ENCODE results near the gene CPED1.
A peak's percentile ranks its signal among the peaks of the same experiment; 100 is the strongest.

Gene CPED1

GRCh38 chr7:121138262-121138933, 149.9 kb downstream of the CPED1 start:
- ChIA-PET CTCF (no interaction called here), POLR2A (no interaction called here)
- H3K9me3 ChIP-seq (ENCODE audit: control insufficient read depth, insufficient read depth, low read depth, low read length), result no peaks in the 10 kb centered on the region
- no peaks in the 10 kb centered on the region for H3K4me1 ChIP-seq (ENCODE audit: control insufficient read depth, insufficient read depth, low read length)
- no peaks in the 10 kb centered on the region for H3K36me3 ChIP-seq (ENCODE audit: control insufficient read depth in 2 of 2, insufficient read depth in 1 of 2, low read length in 2 of 2)
- no peak overlapping the region for H3K4me3 ChIP-seq (ENCODE audit: low read depth, low read length)
- H3K27ac ChIP-seq (ENCODE audit: extremely low read depth, low read depth, low read length), result no peak overlapping the region
- TF ChIP-seq ZNF692 (tag by site-specific recombination; IDR thresholded peaks at IDR 0.05) (peak; percentile 52; the same call in 1 of the 2 replicates), ZNF518A (tag by site-specific recombination; conservative IDR thresholded peaks at IDR 0.05; ENCODE audit: low read depth) (peak; percentile 45), ZNF324 (tag by site-specific recombination; IDR thresholded peaks at IDR 0.05) (0 out of 2 replicates have a peak, but pooled peaks have one; percentile 42), ZNF558 (tag by site-specific recombination; IDR thresholded peaks at IDR 0.05) (no peak), ZNF571 (tag by site-specific recombination; IDR thresholded peaks at IDR 0.05) (no peak), ZBTB21 (tag by site-specific recombination; IDR thresholded peaks at IDR 0.05) (peak; percentile 30; the same call in 1 of the 2 replicates), PRDM4 (tag by site-specific recombination; IDR thresholded peaks at IDR 0.05) (peak; percentile 54; the same call in 1 of the 2 replicates), ZNF513 (tag by site-specific recombination; IDR thresholded peaks at IDR 0.05) (no peak), ZNF701 (tag by site-specific recombination; IDR thresholded peaks at IDR 0.05) (no peak), PRDM1 (tag by site-specific recombination; IDR thresholded peaks at IDR 0.05) (peak; percentile 88), ATF2 (tag by site-specific recombination; IDR thresholded peaks at IDR 0.05; ENCODE audit: low read depth) (0 out of 2 replicates have a peak, but pooled peaks have one; percentile 52), ZNF274 (IDR thresholded peaks at IDR 0.05; ENCODE audit: low read length) (no peak), ZNF274 (tag by site-specific recombination; IDR thresholded peaks at IDR 0.05; ENCODE audit: borderline replicate concordance) (no peak), ZNF660 (tag by site-specific recombination; IDR thresholded peaks at IDR 0.05) (peak; percentile 82; the same call in 1 of the 2 replicates), ZBTB17 (tag by site-specific recombination; IDR thresholded peaks at IDR 0.05) (peak; percentile 65), ZNF26 (tag by site-specific recombination; IDR thresholded peaks at IDR 0.05) (no peak), GLI2 (tag by site-specific recombination; IDR thresholded peaks at IDR 0.05; ENCODE audit: borderline replicate concordance, low read depth) (no peak), ZFP69B (tag by site-specific recombination; IDR thresholded peaks at IDR 0.05) (no peak), ZEB2 (tag by site-specific recombination; IDR thresholded peaks at IDR 0.05) (peak; percentile 44; the same call in 1 of the 2 replicates), ZNF138 (tag by site-specific recombination; IDR thresholded peaks at IDR 0.05; ENCODE audit: borderline replicate concordance) (no peak), SCRT2 (tag by site-specific recombination; IDR thresholded peaks at IDR 0.05) (no peak)
